Measurements from ENCODE around the gene TUT7. TPM values are rescaled to one million over a fixed set of nuclear protein-coding genes. Genes with fewer than 3 reads are reported as not detected.

The TUT7 gene
- total RNA-seq, 4 donors from 2014 or later: 21.5 to 50.6 (median 29.6) TPM

DNA sequence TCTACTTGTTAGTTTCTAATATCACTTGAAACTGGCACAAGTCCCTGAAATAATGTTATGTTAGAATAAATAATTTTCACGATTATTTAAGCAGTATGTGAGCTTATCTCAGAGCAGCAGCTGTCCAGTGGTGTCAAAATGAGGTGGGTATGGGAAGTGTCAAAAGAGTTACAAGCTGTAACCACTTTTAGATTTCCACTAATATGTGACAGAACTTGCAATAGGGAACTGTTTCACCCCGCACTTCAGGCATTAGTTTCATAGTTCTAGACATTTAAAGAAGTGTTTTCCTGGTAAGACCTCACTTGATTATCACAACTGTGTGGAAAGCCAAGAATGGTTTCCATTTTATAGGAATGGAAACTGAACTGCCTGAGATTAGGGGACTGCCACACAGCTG lies 68.9 kb downstream of the TUT7 start:
- TF ChIP-seq EP300 (IDR thresholded peaks at IDR 0.05): no peak
- TF ChIP-seq, protein P1, sequence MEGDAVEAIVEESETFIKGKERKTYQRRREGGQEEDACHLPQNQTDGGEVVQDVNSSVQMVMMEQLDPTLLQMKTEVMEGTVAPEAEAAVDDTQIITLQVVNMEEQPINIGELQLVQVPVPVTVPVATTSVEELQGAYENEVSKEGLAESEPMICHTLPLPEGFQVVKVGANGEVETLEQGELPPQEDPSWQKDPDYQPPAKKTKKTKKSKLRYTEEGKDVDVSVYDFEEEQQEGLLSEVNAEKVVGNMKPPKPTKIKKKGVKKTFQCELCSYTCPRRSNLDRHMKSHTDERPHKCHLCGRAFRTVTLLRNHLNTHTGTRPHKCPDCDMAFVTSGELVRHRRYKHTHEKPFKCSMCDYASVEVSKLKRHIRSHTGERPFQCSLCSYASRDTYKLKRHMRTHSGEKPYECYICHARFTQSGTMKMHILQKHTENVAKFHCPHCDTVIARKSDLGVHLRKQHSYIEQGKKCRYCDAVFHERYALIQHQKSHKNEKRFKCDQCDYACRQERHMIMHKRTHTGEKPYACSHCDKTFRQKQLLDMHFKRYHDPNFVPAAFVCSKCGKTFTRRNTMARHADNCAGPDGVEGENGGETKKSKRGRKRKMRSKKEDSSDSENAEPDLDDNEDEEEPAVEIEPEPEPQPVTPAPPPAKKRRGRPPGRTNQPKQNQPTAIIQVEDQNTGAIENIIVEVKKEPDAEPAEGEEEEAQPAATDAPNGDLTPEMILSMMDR (IDR thresholded peaks at IDR 0.05): no peak
- no peak for TF ChIP-seq POLR2AphosphoS5 (IDR thresholded peaks at IDR 0.05)
- no peak for TF ChIP-seq POLR2A (IDR thresholded peaks at IDR 0.05)
- no peaks in the 10 kb centered on the region for H3K9me3 ChIP-seq
- H3K36me3 ChIP-seq: peaks cover 0 to 17% of the 10 kb centered on the region in 2 donors
- WGBS, 2 donors (ENCODE audit: low coverage in 1 of 2): 43 to 65% methylated on average over 2 of the region's 2 CpGs
- peaks cover 0 to 23% (median 9%) of the 10 kb centered on the region in 3 donors for H3K4me1 ChIP-seq
- no peak for ATAC-seq
- no peaks in the 10 kb centered on the region for H3K27me3 ChIP-seq
- H3K27ac ChIP-seq: peak overlapping the region in 1 of 4 donors; percentile 6
- no peak overlapping the region for H3K4me3 ChIP-seq

DNA sequence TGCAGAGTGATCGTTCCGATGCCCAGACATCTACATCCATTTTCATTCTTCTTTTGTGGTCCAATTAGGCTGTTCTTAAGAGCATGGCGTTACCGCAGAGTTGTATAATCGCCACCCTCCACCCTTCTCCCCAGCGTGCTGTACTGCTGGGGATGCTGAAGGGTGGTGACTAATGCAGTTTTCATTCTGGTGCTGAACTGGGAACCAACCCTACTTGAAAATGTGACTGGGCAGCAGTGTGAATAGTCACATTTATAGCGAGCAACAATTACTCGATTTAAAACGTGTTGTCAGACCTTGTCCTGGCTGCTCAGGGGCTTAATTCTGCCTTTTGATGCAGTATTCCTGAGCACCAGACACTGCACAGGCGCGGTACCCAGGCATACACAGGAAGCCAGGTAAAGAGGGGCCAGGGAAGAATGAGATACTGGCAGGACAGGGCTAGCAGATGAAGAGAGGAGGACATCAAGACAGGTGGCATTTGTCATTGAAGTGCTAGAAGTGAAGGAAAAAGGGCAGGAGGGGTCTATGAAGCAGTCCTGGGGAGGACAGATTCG lies 71.2 kb downstream of the TUT7 start:
- H3K4me3 ChIP-seq: peak overlapping the region; percentile 76 to 93
- peak overlapping the region; percentile 87 to 99 (median 98) for H3K27ac ChIP-seq
- 8 to 19% methylated on average over 9 to 10 of the region's 12 CpGs for WGBS, 2 donors (ENCODE audit: low coverage in 1 of 2)
- H3K36me3 ChIP-seq: peaks cover 0 to 7% of the 10 kb centered on the region in 2 donors
- no peaks in the 10 kb centered on the region for H3K27me3 ChIP-seq
- ATAC-seq: peak; percentile 46
- no peaks in the 10 kb centered on the region for H3K9me3 ChIP-seq
- peaks cover 0 to 42% (median 16%) of the 10 kb centered on the region in 3 donors for H3K4me1 ChIP-seq
- TF ChIP-seq POLR2AphosphoS5 (IDR thresholded peaks at IDR 0.05) (no peak), EP300 (IDR thresholded peaks at IDR 0.05) (no peak), POLR2A (IDR thresholded peaks at IDR 0.05) (no peak)
- TF ChIP-seq, protein P1 (IDR thresholded peaks at IDR 0.05): no peak

DNA sequence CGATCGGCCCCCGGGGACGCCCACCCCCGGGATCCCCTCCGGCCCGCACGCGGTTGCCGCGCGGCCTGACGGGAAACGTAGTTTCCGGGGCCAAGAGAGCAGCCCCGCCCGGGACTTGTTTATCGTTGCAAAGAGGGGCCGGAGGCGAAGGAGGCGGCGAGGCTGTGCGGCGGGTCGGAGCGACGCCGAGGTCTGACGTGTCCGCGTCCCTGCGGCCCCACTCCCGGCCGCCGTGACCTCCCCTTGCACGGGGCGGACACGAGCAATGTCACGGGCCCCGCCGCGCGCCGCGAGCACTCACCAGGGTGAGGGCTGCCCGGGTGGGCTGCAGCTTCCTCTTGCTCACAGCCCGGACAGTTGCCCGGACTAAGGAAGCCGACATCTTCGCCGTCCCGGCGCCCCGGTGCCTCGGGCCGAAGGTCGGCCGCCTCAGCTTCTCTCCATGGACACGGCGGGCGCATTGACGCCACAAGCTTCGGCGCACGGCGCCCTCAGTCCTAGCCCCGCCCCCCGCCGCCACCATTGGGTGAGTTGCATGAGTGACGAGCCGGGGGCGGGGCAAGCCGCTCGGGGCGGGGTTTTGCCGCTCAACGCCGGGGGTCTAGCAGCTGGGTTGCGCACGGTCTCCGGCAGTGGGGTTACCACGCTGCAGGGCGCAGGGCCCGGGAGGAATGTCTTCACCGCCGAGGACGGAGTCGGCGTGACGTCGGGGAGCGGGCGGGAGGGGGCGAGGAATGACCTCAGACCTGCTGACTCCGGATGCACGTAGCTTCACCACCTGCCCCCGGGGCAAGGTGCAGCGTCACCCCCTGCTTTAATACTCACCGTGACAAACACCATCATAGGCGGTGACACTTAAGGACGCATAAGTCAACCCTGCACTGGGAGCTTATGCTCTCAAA lies 71.9 kb downstream of the TUT7 start, which contains the start of gene ISCA1:
TSS of gene ISCA1 (minus strand) at position 462 of the 902 bp plus-strand sequence. CDS start at position 382, 80 bp downstream.
- TF ChIP-seq, protein P1 (IDR thresholded peaks at IDR 0.05): no peak
- TF ChIP-seq POLR2A (IDR thresholded peaks at IDR 0.05): peak; percentile 86 to 87
- TF ChIP-seq POLR2AphosphoS5 (IDR thresholded peaks at IDR 0.05): peak; percentile 85
- H3K27ac ChIP-seq: peak within 1 kb of the TSS; percentile 87 to 99 (median 98)
- H3K36me3 ChIP-seq: peaks cover 0 to under 1% of the 10 kb centered on the region in 2 donors
- H3K27me3 ChIP-seq: no peaks in the 10 kb centered on the region
- peak within 1 kb of the TSS; percentile 76 to 93 for H3K4me3 ChIP-seq
- H3K4me1 ChIP-seq: peaks cover 0 to 50% (median 16%) of the 10 kb centered on the region in 3 donors
- peak; percentile 94 for ATAC-seq
- H3K9me3 ChIP-seq: no peaks in the 10 kb centered on the region
- 4% methylated on average over 5 of the region's 101 CpGs; no CpG with 5 or more reads in 1 of the 2 donors for WGBS, 2 donors (ENCODE audit: low coverage in 1 of 2)

GRCh38 chr9:86281593-86282076 lies 72.6 kb downstream of the TUT7 start:
- ATAC-seq: no peak
- no peaks in the 10 kb centered on the region for H3K27me3 ChIP-seq
- TF ChIP-seq POLR2AphosphoS5 (IDR thresholded peaks at IDR 0.05): no peak
- no peak for TF ChIP-seq EP300 (IDR thresholded peaks at IDR 0.05)
- TF ChIP-seq, protein P1 (IDR thresholded peaks at IDR 0.05): peak in 1 of 4 experiments; percentile 12
- no peak for TF ChIP-seq POLR2A (IDR thresholded peaks at IDR 0.05)
- no peaks in the 10 kb centered on the region for H3K9me3 ChIP-seq
- 0% methylated on average over 3 of the region's 31 CpGs; no CpG with 5 or more reads in 1 of the 2 donors for WGBS, 2 donors (ENCODE audit: low coverage in 1 of 2)
- no peaks in the 10 kb centered on the region for H3K36me3 ChIP-seq
- peaks cover 0 to 55% (median 16%) of the 10 kb centered on the region in 3 donors for H3K4me1 ChIP-seq
- peak overlapping the region; percentile 76 to 93 for H3K4me3 ChIP-seq
- peak overlapping the region; percentile 87 to 99 (median 98) for H3K27ac ChIP-seq
